Erythroblast (primary cell): ENCODE measurements around the gene ARRB1.

Source experiments
- DNase-seq, 2 experiments: peaks; one replicate each; lab custom pipeline; 2025; lab: John Stamatoyannopoulos, UW
- GATA1 ChIP-seq: IDR thresholded peaks from 2 replicates; pipeline ENCODE4 v1.6.1; 2011; ENCODE audit warnings: low read depth, mild to moderate bottlenecking, control low read depth, low read length, moderate library complexity
- POLR2A ChIP-seq: IDR thresholded peaks from 2 replicates; pipeline ENCODE4 v1.6.1; 2011; ENCODE audit warnings: mild to moderate bottlenecking, low read length

The ARRB1 gene

DNA sequence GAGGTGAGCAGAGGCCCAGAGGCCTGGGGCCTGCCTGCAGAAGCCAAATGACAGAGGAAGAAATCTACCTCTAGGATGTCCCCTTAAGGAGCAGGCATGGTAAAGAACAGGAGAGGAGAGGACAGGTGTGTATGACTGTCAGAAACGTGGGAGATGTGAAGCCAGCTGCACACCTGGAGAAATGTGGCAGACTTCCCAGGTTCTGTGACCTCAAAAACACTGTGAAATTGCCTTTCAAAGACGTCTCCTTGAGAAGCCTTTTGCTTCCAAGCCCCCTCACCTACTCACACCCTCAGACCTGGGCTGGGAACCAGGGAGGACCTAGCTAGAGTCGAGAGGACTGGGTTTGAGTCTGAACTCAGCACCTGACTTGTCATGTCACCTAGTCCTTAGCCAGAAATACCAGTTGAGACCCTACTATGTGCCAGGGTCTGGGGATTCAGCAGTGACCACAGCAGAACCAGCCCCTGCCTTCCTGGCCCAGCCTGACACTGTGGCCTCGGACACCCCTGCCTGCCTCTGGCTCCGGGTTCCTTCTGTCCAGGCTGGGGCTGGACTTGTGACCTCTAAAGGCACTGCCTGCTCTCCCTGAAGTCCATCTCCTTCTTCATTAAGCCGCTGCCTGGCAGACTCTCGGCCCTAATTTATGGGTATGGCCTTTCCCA lies 105.3 kb downstream of the ARRB1 start:
- TF ChIP-seq GATA1: no peak
- TF ChIP-seq POLR2A: no peak

DNA sequence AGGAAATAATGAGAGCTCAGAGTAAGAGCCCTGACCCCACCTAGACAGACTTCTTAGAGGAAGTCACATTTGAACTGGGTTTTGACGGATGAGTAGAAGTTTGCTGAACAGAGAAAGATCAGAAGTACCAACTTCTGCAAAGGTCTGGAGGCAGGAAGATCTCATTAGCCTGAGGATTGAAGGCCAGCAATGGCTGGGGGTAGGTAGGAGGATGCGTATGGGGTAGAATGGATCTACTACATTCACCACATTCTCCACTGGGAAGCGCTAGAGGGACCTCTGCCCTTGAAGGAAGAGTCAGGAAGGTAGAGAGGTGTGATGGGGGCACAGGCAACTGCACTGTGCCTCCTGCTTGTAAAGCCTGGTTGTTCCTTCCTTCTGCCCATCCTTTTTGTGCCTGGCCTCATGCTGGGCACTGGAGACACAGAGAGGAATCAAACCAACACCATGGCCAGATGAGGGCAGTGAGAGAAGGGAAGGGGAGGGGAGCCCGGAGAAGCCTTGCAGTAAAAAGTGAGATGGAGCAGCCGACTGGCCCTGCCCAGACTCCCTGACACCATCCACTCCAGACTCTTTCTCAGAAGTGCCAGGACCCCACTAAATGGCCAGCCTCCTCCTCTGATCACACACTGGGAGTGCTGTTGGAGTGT lies 106.0 kb downstream of the ARRB1 start:
- no peak for DNase-seq
- TF ChIP-seq GATA1: no peak
- TF ChIP-seq POLR2A: no peak

More for the DNA sequence above, 105.3 kb downstream of the ARRB1 start:
- DNase-seq: no peak

DNA sequence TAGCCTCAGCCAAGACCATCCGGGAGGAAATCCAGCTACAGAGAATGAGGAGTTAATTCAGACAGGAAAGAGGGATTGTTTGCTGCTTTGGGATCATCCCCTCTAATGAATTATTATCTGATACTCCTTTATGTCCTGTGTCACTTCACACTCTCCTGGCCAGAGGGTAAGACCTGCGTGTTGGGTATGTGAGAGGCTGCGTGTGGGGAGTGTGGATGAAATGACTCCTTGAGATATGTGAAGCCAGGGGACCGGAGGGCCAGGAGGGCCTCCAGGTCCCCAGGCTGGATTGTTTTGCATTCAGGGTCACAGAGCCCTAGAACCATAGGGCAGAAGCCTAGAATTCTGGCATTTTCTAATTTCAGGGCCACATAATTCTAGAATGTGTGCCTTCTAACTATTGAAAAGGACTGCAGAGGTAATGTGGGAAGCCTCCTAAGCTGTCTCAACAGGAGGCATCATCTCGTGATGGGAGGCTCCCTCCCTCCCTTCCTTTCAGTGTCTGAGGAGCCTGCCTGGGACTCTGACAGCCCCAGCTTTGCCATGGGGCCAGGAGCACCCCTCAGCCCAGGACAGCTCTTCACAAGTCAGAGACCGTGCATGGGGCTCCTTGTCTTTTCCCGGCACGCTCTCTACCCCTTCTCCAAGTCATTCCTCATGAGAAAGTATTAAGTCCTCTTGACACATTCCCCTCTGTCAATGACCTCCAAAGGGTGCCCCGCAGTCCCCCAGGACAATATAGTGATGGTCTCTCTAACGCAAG lies 107.2 kb downstream of the ARRB1 start:
- DNase-seq: no peak

DNA sequence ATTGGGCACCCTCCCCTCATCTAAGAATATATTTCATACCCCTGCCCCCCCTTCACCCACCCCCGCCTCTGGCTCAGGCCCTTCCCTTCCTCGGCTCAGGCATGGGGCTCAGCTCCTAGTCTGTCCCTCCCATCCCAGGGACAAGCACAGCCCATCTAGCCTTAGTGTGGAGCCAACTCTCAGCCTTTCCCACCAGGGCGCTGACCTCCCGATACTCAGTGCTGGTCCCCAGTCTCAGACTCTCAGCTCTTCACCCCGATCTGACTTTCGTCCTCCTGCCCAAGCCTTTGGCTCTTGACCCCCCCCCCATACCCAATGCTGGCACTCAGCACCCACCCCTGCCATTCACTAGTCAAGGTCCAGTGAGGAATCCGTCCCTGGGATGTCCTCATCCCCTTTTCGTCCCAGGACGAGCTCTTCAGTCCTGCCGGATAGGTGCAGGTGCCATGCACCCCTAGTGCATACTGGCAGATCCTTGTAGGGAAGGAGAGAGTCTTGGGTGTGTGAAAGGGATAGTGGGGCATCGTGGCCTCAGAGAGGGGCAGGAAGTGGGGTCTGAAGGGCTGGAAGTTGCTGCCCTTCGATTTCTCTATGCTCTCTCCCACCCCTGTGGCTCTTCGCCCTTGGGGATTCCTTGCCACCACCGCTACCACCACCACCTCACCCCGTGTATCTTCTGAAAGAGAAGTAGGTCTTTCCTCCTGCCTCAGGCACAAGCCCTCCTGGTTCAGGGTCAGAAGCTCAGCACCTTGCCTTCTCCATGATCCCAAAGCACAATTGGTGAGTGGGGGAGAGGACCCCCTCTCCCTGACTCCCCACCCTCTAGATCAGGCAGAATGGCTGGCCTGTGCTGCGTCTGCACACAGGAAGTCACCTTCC lies 108.5 kb downstream of the ARRB1 start:
- no peak for TF ChIP-seq POLR2A
- TF ChIP-seq GATA1: no peak
- DNase-seq: no peak

More for the DNA sequence above, 107.2 kb downstream of the ARRB1 start:
- TF ChIP-seq GATA1: no peak
- TF ChIP-seq POLR2A: no peak

DNA sequence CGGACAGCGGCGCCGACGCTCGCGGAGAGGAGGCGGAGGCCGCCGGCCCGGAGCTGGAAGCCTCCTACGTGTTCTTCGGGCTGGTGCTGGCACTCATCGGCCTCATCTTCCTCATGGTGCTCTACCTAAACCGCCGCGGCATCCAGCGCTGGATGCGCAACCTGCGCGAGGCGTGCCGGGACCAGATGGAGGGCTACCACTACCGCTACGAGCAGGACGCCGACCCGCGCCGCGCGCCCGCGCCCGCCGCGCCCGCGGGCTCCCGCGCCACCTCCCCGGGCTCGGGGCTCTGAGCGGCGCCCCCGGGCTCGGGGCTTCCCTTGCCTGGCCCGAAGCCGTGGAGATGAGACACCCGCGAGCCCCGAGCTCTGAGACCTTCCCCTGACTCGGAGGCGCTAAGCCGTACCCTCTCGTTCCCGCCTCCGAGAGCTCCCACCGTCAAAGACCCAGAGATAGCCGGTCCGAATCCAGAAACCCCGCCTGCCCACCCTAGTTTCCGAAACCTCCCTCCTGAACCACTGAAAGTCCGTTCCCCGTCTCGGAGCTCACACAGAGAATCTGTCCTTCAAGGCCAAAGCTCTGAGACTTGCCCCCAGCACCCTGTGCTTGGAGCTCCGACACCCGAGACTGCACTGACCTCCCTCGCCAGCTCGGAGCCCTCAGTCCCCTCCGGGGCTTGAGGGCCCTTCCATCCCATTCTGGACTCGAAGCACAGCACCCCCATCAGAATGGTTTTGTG lies 109.4 kb downstream of the ARRB1 start:
- no peak for TF ChIP-seq GATA1
- TF ChIP-seq POLR2A: no peak
- DNase-seq: no peak

DNA sequence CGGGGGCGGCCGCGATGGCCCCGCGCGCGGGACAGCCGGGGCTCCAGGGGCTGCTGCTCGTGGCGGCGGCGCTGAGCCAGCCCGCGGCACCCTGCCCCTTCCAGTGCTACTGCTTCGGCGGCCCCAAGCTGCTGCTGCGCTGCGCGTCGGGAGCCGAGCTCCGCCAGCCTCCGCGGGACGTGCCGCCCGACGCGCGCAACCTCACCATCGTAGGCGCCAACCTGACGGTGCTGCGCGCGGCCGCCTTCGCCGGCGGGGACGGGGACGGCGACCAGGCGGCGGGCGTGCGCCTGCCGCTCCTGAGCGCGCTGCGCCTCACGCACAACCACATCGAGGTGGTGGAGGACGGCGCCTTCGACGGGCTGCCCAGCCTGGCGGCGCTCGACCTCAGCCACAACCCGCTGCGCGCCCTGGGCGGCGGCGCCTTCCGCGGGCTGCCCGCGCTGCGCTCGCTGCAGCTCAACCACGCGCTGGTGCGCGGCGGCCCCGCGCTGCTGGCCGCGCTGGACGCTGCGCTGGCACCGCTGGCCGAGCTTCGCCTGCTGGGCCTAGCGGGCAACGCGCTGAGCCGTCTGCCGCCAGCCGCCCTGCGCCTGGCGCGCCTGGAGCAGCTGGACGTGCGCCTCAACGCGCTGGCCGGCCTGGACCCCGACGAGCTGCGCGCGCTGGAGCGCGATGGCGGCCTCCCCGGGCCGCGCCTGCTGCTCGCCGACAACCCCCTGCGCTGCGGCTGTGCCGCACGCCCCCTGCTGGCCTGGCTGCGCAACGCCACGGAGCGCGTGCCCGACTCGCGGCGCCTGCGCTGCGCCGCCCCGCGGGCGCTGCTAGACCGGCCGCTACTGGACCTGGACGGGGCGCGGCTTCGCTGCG lies 110.2 kb downstream of the ARRB1 start:
- TF ChIP-seq GATA1: no peak
- no peak for TF ChIP-seq POLR2A
- DNase-seq: peak; percentile 88 to 94

DNA sequence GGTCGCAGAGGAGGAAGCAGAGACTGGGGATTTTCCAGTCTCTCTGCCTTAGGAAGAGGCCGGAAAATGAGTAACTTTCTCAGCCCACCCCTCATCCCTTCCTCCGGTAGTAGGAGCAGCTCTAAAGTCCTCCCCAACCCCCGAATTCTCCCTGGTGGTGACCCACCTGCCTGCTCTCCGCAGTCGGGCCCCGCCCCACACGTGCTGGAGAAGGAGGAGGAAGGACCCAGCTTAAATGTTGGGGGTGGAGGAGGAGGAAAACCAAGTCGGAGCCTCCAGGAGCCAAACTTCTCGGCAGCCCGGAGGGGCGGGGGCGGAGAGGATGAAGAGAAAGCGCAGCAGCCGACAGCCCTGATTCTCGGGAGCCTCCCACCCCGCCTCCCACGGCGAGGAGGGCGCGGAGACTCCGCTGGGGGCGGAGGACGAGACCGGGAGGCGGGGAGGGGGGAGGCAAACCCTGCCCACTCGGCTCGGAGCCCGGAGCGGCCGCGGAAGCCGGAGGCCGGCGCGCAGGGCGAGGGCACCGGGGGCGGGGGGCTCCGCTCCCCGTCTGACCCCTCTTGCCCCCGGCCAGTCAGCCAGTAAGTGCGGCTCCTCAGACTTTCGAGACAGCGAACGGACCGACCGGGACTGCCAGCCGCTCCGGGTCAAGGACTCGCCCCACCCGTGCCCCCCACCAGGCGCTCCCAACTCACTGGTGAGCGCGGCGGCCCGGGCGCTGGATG lies 111.0 kb downstream of the ARRB1 start, which contains the start of gene TPBGL:
Gene TPBGL, plus strand, starts transcription at position 464 of the 725 bp plus-strand sequence. CDS start 276 bp downstream, outside the sequence.
- DNase-seq: no peak

DNA sequence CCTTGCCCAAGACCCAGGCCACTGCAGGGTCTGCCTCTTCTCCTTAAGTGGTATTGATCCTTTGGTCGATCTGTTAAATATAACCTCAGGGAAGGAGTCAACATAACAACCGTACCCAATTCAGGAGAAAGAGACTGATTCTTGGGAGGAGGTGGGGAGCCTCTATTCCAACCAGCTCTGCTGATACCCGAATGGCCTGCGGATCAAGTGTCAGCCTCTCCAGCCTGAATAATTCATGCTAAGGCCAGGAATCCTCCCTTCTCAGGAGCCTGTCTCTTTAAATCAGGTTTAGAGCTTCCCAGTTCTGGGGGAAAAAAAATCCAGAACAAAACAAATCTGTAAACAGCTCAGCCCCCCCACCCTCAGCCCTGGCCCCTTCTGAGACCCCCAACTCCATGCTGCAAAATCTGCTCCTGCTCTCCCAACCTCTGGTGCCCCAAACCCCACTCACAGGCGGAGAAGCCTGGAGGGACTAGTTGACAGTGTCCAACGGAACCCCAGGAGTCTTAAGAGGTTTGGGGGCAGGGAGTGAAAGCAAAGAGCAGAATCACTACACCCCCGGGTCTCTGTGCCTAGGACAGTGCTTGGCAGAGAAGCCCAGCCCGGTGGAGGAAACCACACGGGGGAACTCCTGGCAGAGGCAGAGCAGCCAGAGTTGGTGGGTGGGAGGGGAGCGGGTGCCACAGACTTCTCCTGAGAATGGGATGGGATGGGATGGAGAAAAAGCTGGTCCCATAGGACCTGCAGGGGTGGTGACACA lies 111.8 kb downstream of the ARRB1 start:
- TF ChIP-seq POLR2A: no peak
- no peak for TF ChIP-seq GATA1
- DNase-seq: no peak

More for the DNA sequence above, 111.0 kb downstream of the ARRB1 start, which contains the start of gene TPBGL:
- TF ChIP-seq POLR2A (no peak), GATA1 (no peak)

DNA sequence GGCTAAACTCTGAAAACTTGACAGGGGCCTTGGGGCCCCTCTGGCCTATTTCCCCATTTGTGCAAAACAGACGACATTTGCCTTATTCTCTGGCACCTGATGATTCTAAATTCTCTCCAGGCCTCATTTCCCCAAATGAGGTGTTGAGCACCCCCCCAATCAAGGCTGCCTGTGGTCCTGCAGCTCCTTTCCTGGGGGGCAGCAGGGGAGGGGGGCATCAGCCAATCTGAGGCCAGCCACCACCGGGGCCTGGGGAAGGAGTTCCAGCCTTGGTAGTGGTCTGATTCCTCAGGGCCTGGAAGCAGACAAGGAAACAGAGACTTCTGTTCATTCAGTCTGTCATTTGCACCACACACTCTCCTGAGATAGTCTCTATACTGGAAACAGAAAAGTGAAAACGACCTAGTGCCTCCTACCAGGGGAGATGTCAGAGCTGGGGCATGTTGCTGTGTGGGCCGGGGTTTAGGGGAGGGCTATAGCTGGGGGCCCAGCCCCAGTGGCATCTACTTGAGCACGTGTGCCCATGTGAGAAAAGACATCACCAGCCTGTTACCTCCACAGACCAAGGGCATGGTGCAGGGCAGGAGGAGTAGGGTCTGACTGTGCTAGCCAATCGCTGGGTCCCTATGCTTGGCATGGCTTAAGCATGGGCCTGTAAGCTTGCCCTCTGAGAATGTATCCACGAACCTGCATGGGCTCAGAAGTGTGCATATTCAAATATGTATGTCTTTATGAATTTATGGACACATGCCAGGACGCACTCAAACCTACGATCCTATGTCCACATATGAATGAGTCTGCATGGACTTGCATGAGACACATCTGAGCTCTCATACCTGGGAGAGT lies 112.6 kb downstream of the ARRB1 start:
- no peak for TF ChIP-seq POLR2A
- no peak for TF ChIP-seq GATA1

More for the DNA sequence above, 112.6 kb downstream of the ARRB1 start:
- no peak for DNase-seq
